HG02571 (cell line): ENCODE data around the gene TMEM176A.
"Not testable (repeated sequence)": the region's sequence is repeated elsewhere in the genome, so short reads cannot be mapped to it uniquely, and the experiment has no call there.

ENCODE experiments used
- ATAC-seq: cut with Tn5 transposase; IDR thresholded peaks from one replicate; pipeline ENCODE4 v1.9.1; 2021; ENCODE audit warnings: mild to moderate bottlenecking, moderate library complexity; ENCODE audit not compliant: unreplicated experiment

TMEM176A gene

DNA sequence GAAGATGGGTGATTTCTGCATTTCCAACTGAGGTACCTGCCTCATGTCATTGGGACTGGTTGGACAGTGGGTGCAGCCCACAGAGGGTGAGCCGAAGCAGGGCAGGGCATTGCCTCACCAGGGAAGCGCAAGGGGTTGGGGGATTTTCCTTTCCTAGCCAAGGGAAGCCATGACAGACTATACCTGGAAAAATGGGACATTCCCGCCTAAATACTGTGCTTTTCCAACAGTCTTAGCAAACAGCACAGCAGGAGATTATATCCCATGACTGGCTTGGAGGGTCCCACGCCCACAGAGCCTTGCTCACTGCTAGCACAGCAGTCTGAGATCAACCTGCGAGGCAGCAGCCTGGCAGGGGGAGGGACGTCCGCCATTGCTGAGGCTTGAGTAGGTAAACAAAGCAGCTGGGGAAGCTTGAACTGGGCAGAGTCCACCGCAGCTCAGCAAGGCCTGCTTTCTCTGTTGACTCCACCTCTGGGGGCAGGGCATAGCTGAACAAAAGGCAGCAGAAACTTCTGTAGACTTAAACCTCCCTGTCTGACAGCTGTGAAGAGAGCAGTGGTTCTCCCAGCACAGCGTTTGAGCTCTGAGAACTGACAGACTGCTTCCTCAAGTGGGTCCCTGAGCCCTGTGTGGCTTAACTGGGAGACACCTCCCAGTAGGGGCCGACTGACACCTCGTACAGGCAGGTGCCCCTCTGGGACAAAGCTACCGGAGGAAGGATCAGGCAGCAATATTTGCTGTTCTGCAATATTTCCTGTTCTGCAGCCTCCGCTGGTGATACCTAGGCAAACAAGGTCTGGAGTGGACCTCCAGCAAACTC is 7.3 kb downstream of the TMEM176A start:
- not testable (repeated sequence) for ATAC-seq

DNA sequence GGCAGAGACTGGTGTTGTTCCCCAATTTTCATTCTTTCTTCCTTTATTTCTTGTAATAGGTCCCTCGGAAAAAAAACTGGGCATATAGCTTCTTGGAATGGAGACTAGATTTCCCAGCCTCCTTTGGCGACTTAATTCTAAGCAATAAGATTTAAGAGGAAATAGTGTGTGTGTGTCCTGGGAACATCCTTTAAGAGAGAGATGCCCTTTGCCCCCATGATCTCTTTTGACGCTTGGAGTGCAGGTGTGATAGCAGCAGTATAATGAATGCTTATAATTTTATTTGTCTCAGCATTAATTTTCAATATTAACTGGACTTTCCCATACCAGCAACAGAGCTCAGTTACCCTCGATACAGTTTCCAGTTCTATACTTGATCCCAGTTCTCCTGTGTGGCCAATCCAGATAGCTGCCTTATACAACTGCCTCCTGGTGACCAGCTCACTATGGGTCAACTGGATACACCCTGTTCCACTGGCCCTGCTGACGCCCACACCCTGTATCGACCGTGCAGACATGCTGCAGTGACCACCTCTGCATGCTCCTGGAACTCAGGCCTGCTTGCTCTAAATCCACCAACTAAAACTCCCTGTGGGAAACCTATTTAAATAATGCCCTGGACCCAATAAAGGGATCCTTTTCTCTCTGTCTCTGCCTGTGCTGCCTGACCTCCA is 13.9 kb downstream of the TMEM176A start:
- no peak for ATAC-seq

DNA sequence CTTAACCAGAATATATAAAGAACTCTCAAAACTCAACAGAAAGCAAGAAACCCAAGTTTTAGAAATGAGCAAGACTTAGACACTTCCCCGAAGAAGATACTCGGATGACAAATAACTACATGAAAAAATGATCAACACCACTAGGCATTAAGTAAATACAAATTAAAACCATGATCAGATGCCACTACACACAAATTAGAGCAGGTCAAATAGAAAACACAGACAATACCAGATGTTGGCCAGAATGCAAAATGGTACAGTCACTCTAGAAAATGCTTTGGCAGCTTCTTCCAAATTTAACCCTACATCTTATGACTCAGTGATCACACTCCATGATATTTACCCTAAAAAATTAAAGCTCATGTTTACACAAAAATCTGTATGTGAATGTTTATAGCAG is 18.4 kb downstream of the TMEM176A start:
- no peak for ATAC-seq

DNA sequence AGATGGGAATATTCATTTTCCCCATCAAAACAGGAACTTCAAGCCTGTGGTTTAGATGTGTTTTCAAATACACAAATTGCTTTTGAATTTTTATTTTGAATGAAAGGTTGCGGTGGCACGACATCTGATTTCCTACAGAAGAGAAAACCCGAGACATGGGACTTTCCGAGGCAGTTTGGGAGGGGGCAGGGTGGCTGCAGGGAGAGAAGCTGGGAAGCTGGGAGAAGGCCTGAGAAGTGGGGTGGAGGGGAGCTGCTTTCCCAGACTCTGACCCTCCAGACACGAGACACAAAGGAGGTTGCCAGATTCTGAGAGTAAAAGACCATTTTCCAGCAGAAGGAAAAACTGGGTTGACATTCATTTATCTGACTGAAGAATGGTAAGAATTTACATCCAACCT is 19.6 kb downstream of the TMEM176A start:
- no peak for ATAC-seq

DNA sequence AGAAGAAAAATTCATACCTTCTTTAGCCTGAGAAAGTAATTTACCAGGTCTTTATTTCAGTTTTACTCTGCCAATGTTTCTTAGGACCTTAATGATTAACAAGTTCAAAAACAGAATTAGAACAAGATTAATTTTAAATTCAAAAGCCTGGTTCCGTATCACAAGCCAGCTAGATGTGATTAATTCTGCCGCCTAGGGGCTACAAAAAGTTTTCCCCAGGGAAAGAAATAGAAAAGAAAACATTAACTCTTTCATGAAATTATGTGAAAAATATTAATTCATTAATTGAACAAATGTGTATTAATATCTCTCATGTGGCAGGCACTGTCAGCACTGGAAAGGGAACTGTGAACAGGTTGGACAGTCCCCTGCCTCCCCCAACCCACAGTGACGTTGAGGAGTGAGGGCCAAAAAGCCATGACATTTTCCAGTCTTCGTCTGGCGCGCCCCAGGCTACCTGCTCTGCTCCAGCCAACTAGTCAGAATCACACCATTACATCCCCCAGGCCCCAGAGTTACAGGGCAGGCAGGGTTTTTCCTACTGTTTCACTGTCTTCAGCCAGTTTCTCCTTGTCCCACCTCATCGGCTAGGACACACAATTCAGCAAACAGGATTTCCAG is 20.1 kb downstream of the TMEM176A start:
- no peak for ATAC-seq

DNA sequence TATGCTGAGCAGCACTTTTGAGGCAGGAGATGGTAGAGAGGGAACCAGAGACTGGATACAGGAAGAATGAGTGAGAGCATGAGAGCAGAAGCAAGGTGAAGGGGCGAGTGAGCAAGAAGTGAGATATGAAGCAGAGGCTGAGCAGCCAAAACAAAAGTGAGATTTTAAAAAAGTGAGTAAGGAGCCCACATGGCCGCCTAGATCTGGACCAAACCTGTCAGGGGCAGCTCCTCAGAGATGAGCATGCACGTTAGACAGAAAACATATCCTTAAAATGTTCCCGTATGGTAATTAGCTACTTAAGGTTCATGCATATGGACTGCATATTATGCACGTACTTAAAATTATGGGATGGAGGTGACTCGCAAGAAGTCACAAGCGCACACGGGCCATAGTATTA is 22.5 kb downstream of the TMEM176A start:
- no peak for ATAC-seq

DNA sequence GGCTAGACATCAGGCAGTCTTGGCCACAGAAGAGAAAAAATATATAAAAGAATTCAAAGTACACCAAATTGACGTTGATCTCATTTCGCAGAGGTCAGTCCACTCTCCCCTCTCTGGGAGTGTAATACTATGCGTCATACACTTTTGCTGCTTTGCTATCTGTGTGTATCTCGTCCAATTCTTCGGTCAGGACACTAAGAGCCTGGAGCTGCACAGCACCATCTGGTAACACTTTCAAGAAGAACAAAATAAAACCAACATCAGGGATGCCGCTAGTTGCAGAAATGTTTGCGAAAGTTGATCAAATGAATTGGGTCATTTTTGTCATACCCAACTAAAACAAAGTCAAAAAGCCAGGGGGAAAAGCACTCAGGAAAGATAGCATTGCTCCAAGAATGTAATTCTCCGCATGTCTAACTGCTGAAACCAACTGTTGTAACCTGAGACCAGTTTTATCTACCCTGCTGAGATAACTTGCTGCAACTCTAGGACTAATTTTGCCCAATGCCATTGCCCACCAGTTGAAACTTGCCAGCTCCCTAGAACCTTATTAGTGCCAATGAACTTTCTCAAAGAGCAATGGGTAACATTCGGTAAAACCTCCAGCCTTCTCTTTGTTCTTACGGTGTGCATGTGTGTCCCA is 23.0 kb downstream of the TMEM176A start:
- no peak for ATAC-seq

DNA sequence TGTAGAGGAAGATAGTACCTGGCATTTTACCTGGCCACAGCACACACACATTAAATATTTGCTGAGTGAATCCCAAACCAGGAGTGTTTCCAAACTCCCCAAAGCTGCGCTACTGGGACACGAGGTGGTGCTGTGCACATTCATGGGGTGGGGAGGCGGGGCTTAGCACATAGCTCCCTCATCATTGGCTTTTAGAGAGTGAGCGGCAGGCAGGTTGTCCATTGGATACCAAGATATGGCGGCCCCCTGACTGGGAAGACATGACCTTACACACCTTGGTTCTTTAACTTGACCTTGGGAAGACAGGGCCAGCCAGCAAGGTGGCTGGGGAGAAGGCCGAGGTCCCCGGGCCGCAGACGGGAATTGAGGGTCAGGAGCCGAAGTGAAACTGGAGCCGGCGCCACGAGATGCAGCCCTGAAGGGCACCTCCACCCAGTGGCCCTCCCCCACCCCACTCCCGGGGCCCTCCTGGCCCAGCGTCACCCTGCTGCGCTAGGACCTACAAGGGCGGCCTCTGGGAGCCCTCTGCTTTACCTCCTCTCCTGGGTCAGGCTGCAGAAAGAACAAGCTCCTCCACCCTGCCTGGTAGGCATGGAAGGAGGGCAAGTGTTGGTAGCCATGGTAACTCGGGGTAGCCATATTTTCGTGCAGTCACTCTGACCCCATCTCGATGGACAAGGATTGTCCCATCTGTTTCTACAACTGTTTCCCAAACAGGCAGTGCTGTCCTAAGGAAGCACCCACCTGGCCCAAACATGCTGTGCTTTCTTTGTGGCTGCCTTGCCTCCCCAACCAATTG is 24.0 kb downstream of the TMEM176A start:
- ATAC-seq = no peak

DNA sequence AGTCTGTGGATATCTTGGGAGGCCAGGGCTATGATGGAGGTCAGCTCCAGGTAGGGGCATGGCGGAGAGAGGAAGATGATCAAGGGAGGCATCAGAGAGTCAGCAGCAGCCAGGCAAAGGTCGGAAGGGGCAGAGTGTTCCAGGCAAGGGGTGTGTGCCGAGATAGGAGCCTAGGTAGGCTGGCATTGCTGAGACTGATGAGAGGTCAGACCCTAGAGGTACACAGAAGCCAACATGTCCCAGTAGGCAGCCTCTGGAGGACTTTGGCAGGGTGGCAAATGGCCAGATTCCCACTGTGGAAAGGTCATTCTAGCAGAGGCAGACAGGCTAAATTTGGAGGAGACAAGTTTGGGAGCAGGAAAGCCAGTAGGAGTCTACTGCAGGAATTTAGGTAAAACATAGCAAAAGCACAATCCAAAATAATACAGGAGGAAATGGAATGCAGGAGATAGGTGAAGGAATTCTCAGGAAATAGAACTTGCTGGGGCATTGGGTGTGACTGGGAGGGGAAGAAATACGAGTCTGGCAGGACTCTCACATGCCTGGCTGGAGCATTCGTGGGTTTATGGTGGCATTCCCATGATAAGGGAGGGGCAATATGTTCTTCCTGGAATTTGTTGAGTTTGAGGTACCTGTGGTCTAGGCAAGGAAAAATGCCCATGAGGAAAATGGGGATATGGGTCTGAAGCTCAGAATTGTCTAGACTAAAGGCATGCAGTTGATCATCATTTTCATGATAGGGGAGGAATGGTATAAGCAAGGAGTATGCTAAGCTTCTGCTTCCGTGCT is 25.7 kb downstream of the TMEM176A start:
- no peak for ATAC-seq

DNA sequence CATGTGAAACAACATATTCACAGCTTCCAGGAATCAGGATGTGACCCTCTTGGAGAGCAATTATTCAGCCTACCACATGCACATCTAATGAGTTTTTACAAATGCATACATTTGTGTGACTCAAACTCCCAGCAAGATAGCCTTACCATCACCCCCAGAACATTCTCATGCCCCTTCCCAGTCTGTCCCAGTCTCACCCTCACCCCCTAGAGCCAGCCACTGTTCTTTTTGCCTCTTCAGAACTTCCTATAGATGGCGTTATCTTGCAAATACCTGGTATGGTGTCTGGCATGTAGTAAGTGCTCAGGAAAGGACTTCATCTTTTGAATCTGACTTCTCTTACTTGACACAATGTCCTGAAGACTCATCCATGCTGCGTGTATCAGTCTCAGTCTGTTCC is 27.8 kb downstream of the TMEM176A start:
- ATAC-seq = no peak

DNA sequence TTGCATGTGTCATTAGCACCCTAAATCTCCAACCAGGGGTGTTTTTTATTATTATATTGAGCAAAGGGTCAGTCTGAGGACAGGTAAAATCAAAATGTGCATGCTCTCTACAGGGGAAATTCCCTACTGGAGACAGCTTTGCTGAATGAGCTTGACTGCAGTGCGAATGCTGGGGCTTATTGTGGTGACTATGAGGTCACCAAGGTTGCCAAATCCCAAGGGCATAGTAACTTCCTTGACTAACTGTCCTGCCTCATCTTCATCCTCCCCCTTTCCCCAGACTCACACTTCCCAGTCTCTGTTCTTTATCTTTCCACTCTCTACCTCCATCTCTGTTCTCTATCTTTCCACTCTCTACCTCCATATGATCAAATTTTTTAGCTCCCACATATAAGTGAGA is 28.9 kb downstream of the TMEM176A start:
- ATAC-seq = no peak

DNA sequence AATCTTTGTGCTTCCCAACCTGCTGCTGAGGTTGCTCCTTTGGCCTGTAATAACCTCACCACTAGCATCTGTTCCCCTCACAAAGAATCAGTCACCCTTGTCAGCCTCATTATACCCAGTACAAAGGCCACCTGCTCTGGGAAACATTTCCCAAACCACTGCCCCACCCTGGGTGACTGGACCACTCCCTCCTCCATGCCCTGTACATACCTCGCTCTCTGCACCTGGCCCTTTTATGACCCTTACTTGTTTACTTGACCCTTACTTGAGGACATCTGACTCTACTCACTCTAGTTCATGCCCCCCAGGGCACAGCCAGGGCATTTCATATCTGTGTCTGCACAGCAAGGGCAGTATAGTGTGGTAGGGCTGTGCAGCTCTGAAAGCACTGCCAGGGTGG is 30.4 kb downstream of the TMEM176A start:
- no peak for ATAC-seq

DNA sequence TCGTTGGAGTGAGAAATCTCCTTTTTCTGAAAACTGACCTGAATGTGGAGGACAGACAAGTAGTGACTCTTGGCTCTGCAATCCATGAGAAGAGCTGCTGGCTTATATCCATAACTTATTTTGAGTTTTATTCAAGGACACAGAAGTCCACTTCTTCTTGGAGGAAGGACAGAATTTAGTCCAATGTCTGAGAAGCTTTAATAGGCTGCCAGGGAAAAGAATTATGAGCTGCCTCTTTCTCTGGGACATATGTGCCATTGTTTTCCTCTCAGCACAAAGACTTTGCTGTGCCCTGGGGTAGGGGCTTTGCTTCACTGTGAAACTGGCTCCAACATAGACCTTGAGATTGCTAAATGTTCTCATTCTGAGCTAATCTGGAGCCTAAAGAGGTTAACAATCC is 31.3 kb downstream of the TMEM176A start:
- no peak for ATAC-seq

DNA sequence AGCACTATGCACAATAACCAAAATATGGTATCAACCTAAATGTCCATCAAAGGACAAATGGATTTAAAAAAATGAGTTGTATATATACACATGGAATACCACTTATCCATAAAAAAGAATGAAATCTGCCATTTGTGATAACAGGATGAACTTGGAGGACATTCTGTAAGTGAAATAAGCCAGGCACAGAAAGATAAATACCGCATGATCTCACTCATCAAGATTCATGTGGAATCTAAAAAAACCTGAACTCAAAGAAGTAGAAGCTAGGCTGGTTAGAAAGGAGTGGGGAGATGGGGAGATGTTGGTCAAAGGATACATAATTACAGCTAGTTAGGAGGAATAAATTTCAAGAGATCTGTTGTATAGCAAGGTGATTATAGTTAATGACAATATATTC is 34.5 kb downstream of the TMEM176A start:
- ATAC-seq = no peak

DNA sequence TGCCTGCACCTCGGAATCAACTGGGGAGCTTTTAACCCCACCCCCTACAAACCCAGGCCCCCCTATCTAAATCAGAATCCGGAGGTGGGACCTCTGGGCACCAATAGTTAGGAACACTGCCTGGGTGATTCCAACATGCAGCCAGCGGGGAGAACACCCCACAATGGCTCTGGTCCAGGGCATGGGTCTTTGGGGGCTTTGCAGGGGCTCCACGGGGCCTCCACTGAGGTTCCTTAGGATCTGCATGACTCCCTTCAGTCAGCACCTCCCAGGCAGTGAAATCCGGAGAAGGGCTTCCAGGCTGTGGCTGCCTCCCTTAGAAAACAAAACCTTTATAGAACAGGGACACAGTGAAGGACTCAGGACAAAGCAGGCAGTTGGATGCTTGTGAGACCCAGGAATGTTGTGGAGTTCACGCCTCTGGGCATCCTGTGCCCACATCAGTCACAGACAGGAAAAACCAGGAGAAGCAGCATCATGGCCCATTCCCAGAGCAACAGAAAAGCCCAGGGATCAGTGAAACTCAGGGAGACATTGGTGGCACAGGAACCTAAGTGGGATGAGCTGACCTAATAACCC is 35.2 kb downstream of the TMEM176A start:
- no peak for ATAC-seq

DNA sequence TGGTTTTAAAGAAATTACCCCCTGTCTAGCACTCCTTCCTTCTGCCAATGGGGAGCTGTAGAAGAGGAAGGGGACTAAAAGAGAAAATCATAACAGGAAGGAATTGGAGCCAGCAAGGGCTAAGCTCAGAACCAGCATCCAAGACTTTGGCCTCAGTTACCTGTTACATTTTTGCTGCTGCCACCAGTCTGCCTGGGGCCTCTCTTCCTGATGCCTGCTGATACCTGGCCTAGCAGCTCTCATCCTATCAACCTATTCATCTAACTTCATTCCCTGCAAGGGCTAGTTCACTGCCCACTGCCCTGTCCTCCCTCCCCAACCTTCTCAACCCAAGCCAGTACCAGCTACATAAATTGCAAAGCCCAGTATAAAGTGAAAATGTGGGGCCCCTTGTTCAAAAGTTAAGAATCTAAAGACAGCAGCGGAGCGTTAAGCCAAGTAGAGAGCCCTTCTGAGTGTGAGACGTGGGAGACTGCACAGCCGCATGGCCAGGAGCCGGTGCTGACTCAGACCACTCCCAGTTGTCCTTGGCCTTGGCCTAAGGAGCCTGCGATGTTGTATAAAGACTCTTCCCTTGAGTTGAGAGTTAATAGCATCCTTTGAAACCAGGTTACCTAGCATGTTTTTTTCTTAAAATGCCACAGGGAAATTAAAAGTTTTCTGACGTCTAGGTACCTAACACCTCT is 38.5 kb downstream of the TMEM176A start:
- no peak for ATAC-seq

DNA sequence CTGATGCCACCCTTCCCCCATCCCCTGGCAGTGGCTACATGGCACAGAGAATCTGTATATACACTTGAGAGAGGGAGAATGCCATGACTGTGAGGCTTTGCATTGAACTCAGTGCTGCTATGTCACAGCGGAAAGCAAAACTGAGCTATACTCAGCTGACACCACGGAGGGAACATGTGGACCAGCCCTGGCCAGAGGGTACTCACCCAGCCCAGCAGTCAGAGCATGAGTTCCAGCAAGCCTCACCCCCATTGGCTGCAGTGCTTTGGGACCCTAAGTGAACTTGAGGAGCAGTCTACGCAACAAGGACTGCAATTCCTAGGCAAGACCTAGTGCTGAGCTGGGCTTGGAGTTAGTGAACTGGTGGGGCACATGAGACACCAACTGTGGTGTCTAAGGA is 41.4 kb downstream of the TMEM176A start:
- ATAC-seq = no peak

DNA sequence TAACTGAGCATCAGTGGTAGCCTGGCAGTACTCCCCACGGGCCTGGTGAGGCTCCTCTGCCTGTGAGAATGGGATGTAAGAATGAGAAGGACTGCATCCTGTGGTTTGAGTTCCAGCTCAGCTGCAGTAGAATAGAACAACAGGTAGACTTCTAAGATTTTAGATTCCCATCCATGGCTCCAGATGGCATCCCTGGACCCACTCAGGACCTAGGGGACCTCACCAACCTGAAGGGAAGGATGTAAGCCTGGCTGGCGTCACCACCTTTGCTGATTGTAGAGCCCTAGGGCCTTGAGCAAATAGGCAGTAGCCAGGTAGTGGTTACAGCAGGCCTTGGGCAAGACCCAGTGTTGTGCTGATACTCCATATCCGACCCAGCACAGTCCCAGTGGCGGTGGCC is 42.1 kb downstream of the TMEM176A start:
- ATAC-seq = no peak

DNA sequence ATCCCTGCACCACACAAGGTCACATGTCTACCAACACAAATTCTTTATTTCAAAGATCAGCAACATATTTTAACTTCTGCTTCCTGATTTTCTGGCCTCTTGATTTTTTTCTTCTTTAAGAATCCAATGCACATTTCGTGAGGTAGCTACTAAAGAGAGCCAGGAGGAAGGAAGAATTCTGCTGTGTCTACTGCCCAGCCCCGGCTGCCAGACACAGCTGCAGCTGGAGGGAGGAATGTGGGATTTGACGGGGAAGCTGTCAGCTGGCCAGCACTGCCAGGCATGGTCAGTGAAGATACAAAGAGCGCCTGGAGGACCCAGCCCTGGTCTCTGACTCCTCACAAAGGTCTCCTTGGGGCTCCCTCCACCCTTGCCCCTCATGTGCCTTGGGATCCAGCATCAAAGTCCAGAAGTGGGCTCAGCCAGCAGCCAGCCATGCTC is 44.9 kb downstream of the TMEM176A start:
- ATAC-seq = no peak
